Activated naive CD8-positive, alpha-beta T cell treated with anti-CD3 and anti-CD28 coated beads, Interleukin-2, amount 10 ng/mL, durations not matched to agents 7 days and 5 days (primary cell): ENCODE results near the gene ZDHHC8. TPM values are rescaled to one million over a fixed set of nuclear protein-coding genes. Genes with fewer than 3 reads are reported as not detected.

ENCODE experiments used
- ATAC-seq: fragments of 150-1000 bp; cut with Tn5 transposase; one replicate; pipeline ENCODE4 v1.10.0; 2021; ENCODE audit warnings: low read depth, moderate library complexity
- POLR2A ChIA-PET: fragments of 350-600 bp; sonication (Branson Sonifier 250); formaldehyde crosslinking; loops from one replicate; lab custom pipeline; 2021; ENCODE audit warnings: antibody characterized with exemption; lab: Charles Lee
- DNase-seq: peaks from one replicate; pipeline ENCODE4 v3.0.0; 2021
- H3K27ac Mint-ChIP-seq: one replicate; pipeline ENCODE4 v1.8.0; 2022; ENCODE audit warnings: mild to moderate bottlenecking, mixed read lengths
- H3K27me3 Mint-ChIP-seq: one replicate; pipeline ENCODE4 v1.8.0; 2022; ENCODE audit warnings: mild to moderate bottlenecking, moderate library complexity, mixed read lengths
- H3K36me3 Mint-ChIP-seq: one replicate; pipeline ENCODE4 v1.8.0; 2021; ENCODE audit warnings: mild to moderate bottlenecking, mixed read lengths
- H3K4me1 Mint-ChIP-seq: one replicate; pipeline ENCODE4 v1.8.0; 2021; ENCODE audit warnings: mixed read lengths
- H3K4me3 Mint-ChIP-seq: one replicate; pipeline ENCODE4 v1.8.0; 2022; ENCODE audit warnings: mild to moderate bottlenecking, moderate library complexity, mixed read lengths
- H3K9me3 Mint-ChIP-seq: one replicate; pipeline ENCODE4 v1.8.0; 2021; ENCODE audit warnings: mixed read lengths
- total RNA-seq, 2 experiments: library from RNA; stranded (reverse); gene quantifications; one replicate each; pipeline ENCODE4 v1.2.3, GENCODE V29; 2021

Gene ZDHHC8
- total RNA-seq, 2 experiments from 2014 or later, result 64.1 to 66.9 TPM

- H3K27ac Mint-ChIP-seq, result peak overlapping the region; percentile 62
- H3K4me1 Mint-ChIP-seq, result peaks cover 28% of the 10 kb centered on the region
- H3K9me3 Mint-ChIP-seq, result no peaks in the 10 kb centered on the region
- no peak overlapping the region for H3K4me3 Mint-ChIP-seq
- no peaks in the 10 kb centered on the region for H3K27me3 Mint-ChIP-seq
- ATAC-seq, result no peak
- no peak for DNase-seq
- peaks cover 11% of the 10 kb centered on the region for H3K36me3 Mint-ChIP-seq
- POLR2A ChIA-PET, result no interaction called here
Measured at GRCh38 chr22:20113551-20114310, 17.9 kb upstream of the ZDHHC8 start.

GRCh38 chr22:20114506-20115475 is 16.8 kb upstream of the ZDHHC8 start:
- Mint-ChIP-seq H3K4me3 (peak overlapping the region; percentile 67), H3K27me3 (no peaks in the 10 kb centered on the region), H3K9me3 (no peaks in the 10 kb centered on the region), H3K4me1 (peaks cover 35% of the 10 kb centered on the region), H3K27ac (peak overlapping the region; percentile 75), H3K36me3 (peaks cover 18% of the 10 kb centered on the region)
- DNase-seq (no peak), ATAC-seq (no peak)
- POLR2A ChIA-PET, result interaction anchor here (2.7 kb wide), 1 partner anchor 24 kb away, joined by 9 read pairs; no protein-coding TSS in a partner anchor

- no peaks in the 10 kb centered on the region for H3K27me3 Mint-ChIP-seq
- H3K4me1 Mint-ChIP-seq, result peaks cover 33% of the 10 kb centered on the region
- H3K4me3 Mint-ChIP-seq, result peak within 1 kb of the TSS; percentile 97
- H3K27ac Mint-ChIP-seq, result peak within 1 kb of the TSS; percentile 98
- H3K9me3 Mint-ChIP-seq, result no peaks in the 10 kb centered on the region
- peaks cover 20% of the 10 kb centered on the region for H3K36me3 Mint-ChIP-seq
- POLR2A ChIA-PET, result interaction anchor here (0.6 to 2.7 kb wide), 5 partner anchors 10 to 383 kb away, joined by 3 to 24 read pairs (median 5); partner anchors contain the start of gene TANGO2
- DNase-seq (no peak), ATAC-seq (no peak)
Measured at GRCh38 chr22:20115691-20116375, 15.8 kb upstream of the ZDHHC8 start, which contains the start of gene RANBP1. Gene RANBP1, plus strand, starts transcription at chr22:20116104. Its CDS starts 81 bp downstream, at chr22:20116185.

- Mint-ChIP-seq H3K9me3 (no peaks in the 10 kb centered on the region), H3K36me3 (peaks cover 20% of the 10 kb centered on the region), H3K27me3 (no peaks in the 10 kb centered on the region), H3K4me3 (peak overlapping the region; percentile 97), H3K27ac (peak overlapping the region; percentile 98), H3K4me1 (peaks cover 27% of the 10 kb centered on the region)
- ATAC-seq (no peak), DNase-seq (no peak)
- POLR2A ChIA-PET, result interaction anchor here (0.6 to 2.7 kb wide), 13 partner anchors 9 to 392 kb away, joined by 3 to 24 read pairs (median 5); partner anchors contain the start of genes TANGO2 and ZDHHC8
Measured at GRCh38 chr22:20116376-20116950, 15.1 kb upstream of the ZDHHC8 start.

GRCh38 chr22:20116951-20117632 is 14.5 kb upstream of the ZDHHC8 start, which contains the start of gene TRMT2A:
Gene TRMT2A, minus strand, starts transcription at chr22:20117226. Its CDS starts 320 bp downstream, at chr22:20116906.
- Mint-ChIP-seq H3K9me3 (no peaks in the 10 kb centered on the region), H3K4me1 (peaks cover 24% of the 10 kb centered on the region), H3K27ac (peak within 1 kb of the TSS; percentile 98), H3K36me3 (peaks cover 19% of the 10 kb centered on the region), H3K27me3 (no peaks in the 10 kb centered on the region), H3K4me3 (peak within 1 kb of the TSS; percentile 97)
- DNase-seq, result peak; percentile 99
- ATAC-seq, result peak; percentile 85
- POLR2A ChIA-PET, result interaction anchor here (0.6 to 2.7 kb wide), 17 partner anchors 9 to 391 kb away, joined by 3 to 24 read pairs (median 4); partner anchors contain the start of genes COMT, TANGO2, TXNRD2 and ZDHHC8

GRCh38 chr22:20117633-20118299 is 13.8 kb upstream of the ZDHHC8 start:
- Mint-ChIP-seq H3K9me3 (no peaks in the 10 kb centered on the region), H3K27me3 (no peaks in the 10 kb centered on the region), H3K4me1 (peaks cover 25% of the 10 kb centered on the region), H3K4me3 (peak overlapping the region; percentile 89), H3K36me3 (peaks cover 21% of the 10 kb centered on the region), H3K27ac (peak overlapping the region; percentile 86)
- peak; percentile 20 for ATAC-seq
- POLR2A ChIA-PET, result interaction anchor here (0.6 to 2.7 kb wide), 18 partner anchors 10 to 391 kb away, joined by 3 to 24 read pairs (median 4); partner anchors contain the start of genes COMT, TANGO2 and TXNRD2
- DNase-seq, result no peak

GRCh38 chr22:20118300-20119020 is 13.1 kb upstream of the ZDHHC8 start:
- POLR2A ChIA-PET, result interaction anchor here (0.6 to 2.2 kb wide), 12 partner anchors 10 to 388 kb away, joined by 3 to 10 read pairs (median 4); partner anchors contain the start of gene TANGO2
- DNase-seq, result no peak
- Mint-ChIP-seq H3K4me3 (peak overlapping the region; percentile 89), H3K9me3 (no peaks in the 10 kb centered on the region), H3K27ac (peak overlapping the region; percentile 86), H3K36me3 (peaks cover 21% of the 10 kb centered on the region), H3K27me3 (no peaks in the 10 kb centered on the region), H3K4me1 (peaks cover 26% of the 10 kb centered on the region)
- ATAC-seq, result no peak

- Mint-ChIP-seq H3K27me3 (no peaks in the 10 kb centered on the region), H3K27ac (no peak overlapping the region), H3K9me3 (no peaks in the 10 kb centered on the region), H3K4me1 (peaks cover 20% of the 10 kb centered on the region), H3K36me3 (peaks cover 21% of the 10 kb centered on the region), H3K4me3 (no peak overlapping the region)
- ATAC-seq, result no peak
- POLR2A ChIA-PET, result interaction anchor here (0.8 kb wide), 1 partner anchor 102 kb away, joined by 3 read pairs; no protein-coding TSS in a partner anchor
- no peak for DNase-seq
Measured at GRCh38 chr22:20121856-20122415, 9.7 kb upstream of the ZDHHC8 start.

- peaks cover 19% of the 10 kb centered on the region for H3K4me1 Mint-ChIP-seq
- ATAC-seq, result no peak
- H3K36me3 Mint-ChIP-seq, result peaks cover 21% of the 10 kb centered on the region
- DNase-seq, result no peak
- H3K27me3 Mint-ChIP-seq, result no peaks in the 10 kb centered on the region
- no peak overlapping the region for H3K4me3 Mint-ChIP-seq
- no peak overlapping the region for H3K27ac Mint-ChIP-seq
- POLR2A ChIA-PET, result interaction anchor here (0.6 kb wide), 1 partner anchor 737 kb away, joined by 5 read pairs; no protein-coding TSS in a partner anchor
- H3K9me3 Mint-ChIP-seq, result no peaks in the 10 kb centered on the region
Measured at GRCh38 chr22:20123366-20124082, 8.1 kb upstream of the ZDHHC8 start.
